WTC11 (cell line): Measurements from ENCODE around the gene CMKLR1.

ENCODE experiments used
- ATF1 ChIP-seq: sonication (generic); formaldehyde crosslinking; IDR thresholded peaks from 2 replicates; pipeline ENCODE4 v1.8.1; 2023; ENCODE audit warnings: mild to moderate bottlenecking, moderate library complexity, missing genetic modification reagents
- CBFB ChIP-seq: sonication (generic); formaldehyde crosslinking; IDR thresholded peaks from 2 replicates; pipeline ENCODE4 v1.8.1; 2022; ENCODE audit warnings: mild to moderate bottlenecking, low read depth, missing genetic modification reagents
- FOXP1 ChIP-seq: sonication (generic); formaldehyde crosslinking; IDR thresholded peaks from 2 replicates; pipeline ENCODE4 v1.8.0; 2022; ENCODE audit warnings: missing genetic modification reagents, mild to moderate bottlenecking, moderate library complexity, borderline replicate concordance
- NFYB ChIP-seq: sonication (generic); formaldehyde crosslinking; conservative IDR thresholded peaks from 2 replicates; pipeline ENCODE4 v1.8.0; 2022; ENCODE audit warnings: low read depth, missing genetic modification reagents
- TEAD4 ChIP-seq: sonication (generic); formaldehyde crosslinking; IDR thresholded peaks from 2 replicates; pipeline ENCODE4 v1.8.0; 2022; ENCODE audit warnings: mild to moderate bottlenecking, missing genetic modification reagents
- ZNF121 ChIP-seq: sonication (generic); formaldehyde crosslinking; IDR thresholded peaks from 2 replicates; pipeline ENCODE4 v1.8.0; 2023; ENCODE audit warnings: missing genetic modification reagents
- ZNF263 ChIP-seq: sonication (generic); formaldehyde crosslinking; IDR thresholded peaks from 2 replicates; pipeline ENCODE4 v1.8.1; 2022; ENCODE audit warnings: low read depth, mild to moderate bottlenecking, moderate library complexity, missing genetic modification reagents
- TF ChIP-seq, protein P1 (sequence below): sonication (generic); formaldehyde crosslinking; conservative IDR thresholded peaks from 2 replicates; pipeline ENCODE4 v1.8.1; 2023; ENCODE audit warnings: mild to moderate bottlenecking, low read depth, missing genetic modification reagents, moderate library complexity
- TF ChIP-seq, protein P2 (sequence below): fragments of 200-600 bp; IDR thresholded peaks from 2 replicates; pipeline ENCODE4 v1.8.0; 2022; ENCODE audit warnings: antibody characterized with exemption
- TF ChIP-seq, protein P3 (sequence below): sonication (generic); formaldehyde crosslinking; IDR thresholded peaks from 2 replicates; pipeline ENCODE4 v1.8.0; 2022; ENCODE audit warnings: mild to moderate bottlenecking, missing genetic modification reagents
- TF ChIP-seq, protein P4 (sequence below): sonication (generic); formaldehyde crosslinking; IDR thresholded peaks from 2 replicates; pipeline ENCODE4 v1.8.1; 2023; ENCODE audit warnings: mild to moderate bottlenecking, moderate library complexity, missing genetic modification reagents
- TF ChIP-seq, protein P5 (sequence below): sonication (generic); formaldehyde crosslinking; IDR thresholded peaks from 2 replicates; pipeline ENCODE4 v1.8.1; 2022; ENCODE audit warnings: missing genetic modification reagents, borderline replicate concordance

DNA sequence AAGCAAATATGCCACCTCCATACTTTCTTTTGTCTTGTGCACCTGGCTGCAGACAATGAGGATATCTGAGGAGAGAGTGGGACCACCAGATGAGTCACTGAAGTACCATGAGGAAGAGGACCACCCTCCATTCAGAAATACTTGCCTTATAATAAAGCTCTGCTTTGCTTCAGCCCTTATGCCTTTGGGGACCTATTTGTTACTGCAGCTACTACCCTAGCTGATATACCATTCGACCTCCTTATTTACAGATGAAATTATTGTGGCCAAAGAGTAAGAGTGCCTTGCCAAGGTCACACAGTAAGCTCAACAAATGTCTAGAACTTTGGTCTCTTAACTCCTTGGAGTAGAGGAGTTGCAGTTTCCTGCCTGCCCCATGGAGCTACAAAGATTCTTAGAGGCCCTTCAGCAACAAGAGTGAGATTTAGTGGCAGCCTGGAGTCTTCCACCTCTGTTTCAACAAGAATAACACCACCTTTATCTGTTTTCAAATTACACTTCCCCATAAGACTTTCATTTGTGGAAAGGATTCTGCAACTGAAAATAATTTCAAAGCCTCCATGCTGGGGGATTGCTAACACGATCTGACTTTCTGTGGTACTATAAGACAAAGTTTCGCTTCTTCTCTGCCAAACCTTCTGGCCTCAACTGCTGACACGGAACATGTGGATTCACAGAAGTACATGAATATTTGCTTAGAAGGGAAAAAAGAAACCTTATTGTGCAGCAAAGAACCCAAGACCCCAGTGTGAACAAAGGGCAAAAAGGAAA, 3.6 kb downstream of the CMKLR1 start:
- TF ChIP-seq, protein P1, sequence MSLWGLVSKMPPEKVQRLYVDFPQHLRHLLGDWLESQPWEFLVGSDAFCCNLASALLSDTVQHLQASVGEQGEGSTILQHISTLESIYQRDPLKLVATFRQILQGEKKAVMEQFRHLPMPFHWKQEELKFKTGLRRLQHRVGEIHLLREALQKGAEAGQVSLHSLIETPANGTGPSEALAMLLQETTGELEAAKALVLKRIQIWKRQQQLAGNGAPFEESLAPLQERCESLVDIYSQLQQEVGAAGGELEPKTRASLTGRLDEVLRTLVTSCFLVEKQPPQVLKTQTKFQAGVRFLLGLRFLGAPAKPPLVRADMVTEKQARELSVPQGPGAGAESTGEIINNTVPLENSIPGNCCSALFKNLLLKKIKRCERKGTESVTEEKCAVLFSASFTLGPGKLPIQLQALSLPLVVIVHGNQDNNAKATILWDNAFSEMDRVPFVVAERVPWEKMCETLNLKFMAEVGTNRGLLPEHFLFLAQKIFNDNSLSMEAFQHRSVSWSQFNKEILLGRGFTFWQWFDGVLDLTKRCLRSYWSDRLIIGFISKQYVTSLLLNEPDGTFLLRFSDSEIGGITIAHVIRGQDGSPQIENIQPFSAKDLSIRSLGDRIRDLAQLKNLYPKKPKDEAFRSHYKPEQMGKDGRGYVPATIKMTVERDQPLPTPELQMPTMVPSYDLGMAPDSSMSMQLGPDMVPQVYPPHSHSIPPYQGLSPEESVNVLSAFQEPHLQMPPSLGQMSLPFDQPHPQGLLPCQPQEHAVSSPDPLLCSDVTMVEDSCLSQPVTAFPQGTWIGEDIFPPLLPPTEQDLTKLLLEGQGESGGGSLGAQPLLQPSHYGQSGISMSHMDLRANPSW (CRISPR knock-in tag): no peak
- TF ChIP-seq, protein P2, sequence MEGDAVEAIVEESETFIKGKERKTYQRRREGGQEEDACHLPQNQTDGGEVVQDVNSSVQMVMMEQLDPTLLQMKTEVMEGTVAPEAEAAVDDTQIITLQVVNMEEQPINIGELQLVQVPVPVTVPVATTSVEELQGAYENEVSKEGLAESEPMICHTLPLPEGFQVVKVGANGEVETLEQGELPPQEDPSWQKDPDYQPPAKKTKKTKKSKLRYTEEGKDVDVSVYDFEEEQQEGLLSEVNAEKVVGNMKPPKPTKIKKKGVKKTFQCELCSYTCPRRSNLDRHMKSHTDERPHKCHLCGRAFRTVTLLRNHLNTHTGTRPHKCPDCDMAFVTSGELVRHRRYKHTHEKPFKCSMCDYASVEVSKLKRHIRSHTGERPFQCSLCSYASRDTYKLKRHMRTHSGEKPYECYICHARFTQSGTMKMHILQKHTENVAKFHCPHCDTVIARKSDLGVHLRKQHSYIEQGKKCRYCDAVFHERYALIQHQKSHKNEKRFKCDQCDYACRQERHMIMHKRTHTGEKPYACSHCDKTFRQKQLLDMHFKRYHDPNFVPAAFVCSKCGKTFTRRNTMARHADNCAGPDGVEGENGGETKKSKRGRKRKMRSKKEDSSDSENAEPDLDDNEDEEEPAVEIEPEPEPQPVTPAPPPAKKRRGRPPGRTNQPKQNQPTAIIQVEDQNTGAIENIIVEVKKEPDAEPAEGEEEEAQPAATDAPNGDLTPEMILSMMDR: no peak
- TF ChIP-seq, protein P3, sequence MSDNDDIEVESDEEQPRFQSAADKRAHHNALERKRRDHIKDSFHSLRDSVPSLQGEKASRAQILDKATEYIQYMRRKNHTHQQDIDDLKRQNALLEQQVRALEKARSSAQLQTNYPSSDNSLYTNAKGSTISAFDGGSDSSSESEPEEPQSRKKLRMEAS: no peak
- no peak for TF ChIP-seq ZNF263 (CRISPR knock-in tag)
- TF ChIP-seq TEAD4 (CRISPR knock-in tag): no peak
- no peak for TF ChIP-seq NFYB
- TF ChIP-seq ATF1: no peak
- no peak for TF ChIP-seq ZNF121 (CRISPR knock-in tag)
- no peak for TF ChIP-seq CBFB
- TF ChIP-seq, protein P4, sequence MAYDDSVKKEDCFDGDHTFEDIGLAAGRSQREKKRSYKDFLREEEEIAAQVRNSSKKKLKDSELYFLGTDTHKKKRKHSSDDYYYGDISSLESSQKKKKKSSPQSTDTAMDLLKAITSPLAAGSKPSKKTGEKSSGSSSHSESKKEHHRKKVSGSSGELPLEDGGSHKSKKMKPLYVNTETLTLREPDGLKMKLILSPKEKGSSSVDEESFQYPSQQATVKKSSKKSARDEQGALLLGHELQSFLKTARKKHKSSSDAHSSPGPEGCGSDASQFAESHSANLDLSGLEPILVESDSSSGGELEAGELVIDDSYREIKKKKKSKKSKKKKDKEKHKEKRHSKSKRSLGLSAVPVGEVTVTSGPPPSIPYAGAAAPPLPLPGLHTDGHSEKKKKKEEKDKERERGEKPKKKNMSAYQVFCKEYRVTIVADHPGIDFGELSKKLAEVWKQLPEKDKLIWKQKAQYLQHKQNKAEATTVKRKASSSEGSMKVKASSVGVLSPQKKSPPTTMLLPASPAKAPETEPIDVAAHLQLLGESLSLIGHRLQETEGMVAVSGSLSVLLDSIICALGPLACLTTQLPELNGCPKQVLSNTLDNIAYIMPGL: no peak
- no peak for TF ChIP-seq FOXP1 (CRISPR knock-in tag)
- TF ChIP-seq, protein P5, sequence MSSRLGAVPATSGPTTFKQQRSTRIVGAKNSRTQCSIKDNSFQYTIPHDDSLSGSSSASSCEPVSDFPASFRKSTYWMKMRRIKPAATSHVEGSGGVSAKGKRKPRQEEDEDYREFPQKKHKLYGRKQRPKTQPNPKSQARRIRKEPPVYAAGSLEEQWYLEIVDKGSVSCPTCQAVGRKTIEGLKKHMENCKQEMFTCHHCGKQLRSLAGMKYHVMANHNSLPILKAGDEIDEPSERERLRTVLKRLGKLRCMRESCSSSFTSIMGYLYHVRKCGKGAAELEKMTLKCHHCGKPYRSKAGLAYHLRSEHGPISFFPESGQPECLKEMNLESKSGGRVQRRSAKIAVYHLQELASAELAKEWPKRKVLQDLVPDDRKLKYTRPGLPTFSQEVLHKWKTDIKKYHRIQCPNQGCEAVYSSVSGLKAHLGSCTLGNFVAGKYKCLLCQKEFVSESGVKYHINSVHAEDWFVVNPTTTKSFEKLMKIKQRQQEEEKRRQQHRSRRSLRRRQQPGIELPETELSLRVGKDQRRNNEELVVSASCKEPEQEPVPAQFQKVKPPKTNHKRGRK: no peak
